HepG2 (cell line): ENCODE measurements around the gene ANKRD35.

ENCODE experiments used
- CREB1 ChIP-seq, 2 experiments: fragments of 450-650 bp in 1 of 2; IDR thresholded peaks; 2 replicates each; pipeline ENCODE4 v1.6.1; 2016 to 2017; ENCODE audit warnings: control low read depth in 1 of 2, mild to moderate bottlenecking in 1 of 2, missing compliant biosample characterization in 1 of 2, missing genetic modification characterization in 1 of 2
- CREM ChIP-seq, 2 experiments: sonication (generic) in 1 of 2; formaldehyde crosslinking in 1 of 2; IDR thresholded peaks; 2 replicates each; pipeline versions ENCODE4 v1.4.0 to v1.6.1; 2016 to 2020; ENCODE audit warnings: antibody characterized with exemption in 1 of 2, mild to moderate bottlenecking in 1 of 2, missing genetic modification reagents in 1 of 2
- EP300 ChIP-seq, 3 experiments: sonication (generic) in 1 of 3; formaldehyde crosslinking in 1 of 3; IDR thresholded peaks; 2 replicates each; pipeline versions ENCODE4 v1.5.1 to v1.6.1; 2011 to 2020; ENCODE audit warnings: low read depth in 2 of 3, low read length in 2 of 3, borderline replicate concordance in 1 of 3, improper control_type of control experiment in 1 of 3, mild to moderate bottlenecking in 1 of 3, missing genetic modification reagents in 1 of 3, moderate library complexity in 1 of 3
- JUN ChIP-seq: sonication (generic); formaldehyde crosslinking; IDR thresholded peaks from 2 replicates; pipeline ENCODE4 v1.4.0; 2020; ENCODE audit warnings: mild to moderate bottlenecking, missing genetic modification reagents
- NR2C2 ChIP-seq: sonication (generic); formaldehyde crosslinking; IDR thresholded peaks from 2 replicates; pipeline ENCODE4 v1.4.0; 2020; ENCODE audit warnings: missing genetic modification reagents, mild to moderate bottlenecking, moderate library complexity, borderline replicate concordance
- PBX2 ChIP-seq: IDR thresholded peaks from 2 replicates; pipeline ENCODE4 v1.6.1; 2016; ENCODE audit warnings: control low read depth
- POLR2AphosphoS5 ChIP-seq: IDR thresholded peaks from 2 replicates; pipeline ENCODE4 v1.6.1; 2012; ENCODE audit warnings: low read depth, low read length
- TOE1 ChIP-seq: sonication (generic); formaldehyde crosslinking; IDR thresholded peaks from 2 replicates; pipeline ENCODE4 v1.4.0; 2020; ENCODE audit warnings: mild to moderate bottlenecking, missing genetic modification reagents
- YY1 ChIP-seq: IDR thresholded peaks from 2 replicates; pipeline ENCODE4 v1.6.1; 2011; ENCODE audit warnings: low read length, low read depth, moderate library complexity, mild to moderate bottlenecking; ENCODE audit not compliant: insufficient read depth, insufficient replicate concordance
- ZKSCAN8 ChIP-seq: IDR thresholded peaks from 2 replicates; pipeline ENCODE4 v1.6.1; 2016; ENCODE audit warnings: borderline replicate concordance, missing genetic modification reagents, missing compliant biosample characterization
- ZNF234 ChIP-seq: sonication (generic); formaldehyde crosslinking; conservative IDR thresholded peaks from 2 replicates; pipeline ENCODE4 v1.5.1; 2020; ENCODE audit warnings: mild to moderate bottlenecking, missing genetic modification reagents
- ZNF274 ChIP-seq: sonication (generic); formaldehyde crosslinking; IDR thresholded peaks from 2 replicates; pipeline ENCODE4 v1.5.1; 2020; ENCODE audit warnings: mild to moderate bottlenecking, missing genetic modification reagents
- ZNF280D ChIP-seq: sonication (generic); formaldehyde crosslinking; IDR thresholded peaks from 2 replicates; pipeline ENCODE4 v1.5.1; 2020; ENCODE audit warnings: mild to moderate bottlenecking, missing genetic modification reagents
- ZNF3 ChIP-seq: IDR thresholded peaks from 2 replicates; pipeline ENCODE4 v1.7.0; 2017; ENCODE audit warnings: inconsistent platforms

DNA sequence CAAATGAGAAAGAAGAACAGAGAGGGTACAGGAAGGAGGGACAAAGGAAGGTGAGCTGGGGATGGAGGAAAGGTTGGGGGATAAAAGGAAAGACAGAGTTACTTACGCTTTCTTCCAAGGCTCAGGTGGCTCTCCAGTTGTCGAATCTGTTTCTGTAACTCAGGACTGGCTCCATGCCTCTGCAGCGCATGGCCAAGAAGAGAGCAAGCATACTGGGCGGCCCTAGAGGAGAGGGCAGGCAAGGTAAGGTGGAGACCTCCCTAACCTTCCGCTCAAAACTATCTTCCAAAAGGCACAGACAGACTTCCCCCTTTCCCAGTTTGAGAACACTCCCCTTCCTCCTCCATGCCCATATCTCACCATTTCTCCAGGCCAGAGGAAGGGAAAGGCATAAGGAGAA, 31.9 kb upstream of the ANKRD35 start:
- TF ChIP-seq CREM (IDR thresholded peaks at IDR 0.05): no peak
- TF ChIP-seq CREM (CRISPR knock-in tag; IDR thresholded peaks at IDR 0.05): no peak
- no peak for TF ChIP-seq PBX2
- TF ChIP-seq ZNF274 (CRISPR knock-in tag): no peak
- TF ChIP-seq ZNF3 (CRISPR knock-in tag): no peak
- no peak for TF ChIP-seq EP300 (IDR thresholded peaks at IDR 0.05; ENCODE audit: low read depth in 2 of 2, low read length in 2 of 2)
- TF ChIP-seq EP300 (CRISPR knock-in tag; IDR thresholded peaks at IDR 0.05; ENCODE audit: borderline replicate concordance): no peak
- TF ChIP-seq NR2C2 (CRISPR knock-in tag): no peak
- no peak for TF ChIP-seq JUN (CRISPR knock-in tag)
- no peak for TF ChIP-seq TOE1 (CRISPR knock-in tag)
- TF ChIP-seq POLR2AphosphoS5: no peak
- no peak for TF ChIP-seq ZNF234
- TF ChIP-seq ZKSCAN8 (CRISPR knock-in tag): no peak
- no peak for TF ChIP-seq YY1
- no peak for TF ChIP-seq ZNF280D
- TF ChIP-seq CREB1 (IDR thresholded peaks at IDR 0.05): no peak
- TF ChIP-seq CREB1 (CRISPR knock-in tag; IDR thresholded peaks at IDR 0.05): no peak
